H9 (cell line): ENCODE measurements around the gene SORCS2. TPM values are rescaled to one million over a fixed set of nuclear protein-coding genes. Genes with fewer than 3 reads are reported as not detected.
A peak's percentile ranks its signal among the peaks of the same experiment; 100 is the strongest.

Source experiments
- DNase-seq: peaks from one replicate; pipeline ENCODE4 v3.0.0-alpha.2; 2017
- H2AFZ ChIP-seq: one replicate; pipeline ENCODE4 v1.6.1; 2013; ENCODE audit warnings: mild to moderate bottlenecking, low read length, control low read depth, moderate library complexity
- H2AK5ac ChIP-seq: 2 replicates; pipeline ENCODE4 v1.6.1; 2013; ENCODE audit warnings: low read length, control low read depth, mixed read lengths; ENCODE audit not compliant: insufficient read length
- H2BK120ac ChIP-seq: one replicate; pipeline ENCODE4 v1.6.1; 2013; ENCODE audit warnings: low read depth, mild to moderate bottlenecking, low read length, control low read depth, inconsistent platforms; ENCODE audit not compliant: poor library complexity, severe bottlenecking
- H2BK12ac ChIP-seq: 2 replicates; pipeline ENCODE4 v1.6.1; 2013; ENCODE audit warnings: low read length, control low read depth, mixed read lengths, low read depth; ENCODE audit not compliant: insufficient read length
- H2BK15ac ChIP-seq: 2 replicates; pipeline ENCODE4 v1.6.1; 2013; ENCODE audit warnings: low read depth, low read length, control low read depth
- H2BK20ac ChIP-seq: one replicate; pipeline ENCODE4 v1.6.1; 2013; ENCODE audit warnings: low read depth, mild to moderate bottlenecking, low read length, control low read depth, inconsistent platforms; ENCODE audit not compliant: poor library complexity, severe bottlenecking
- H2BK5ac ChIP-seq: 2 replicates; pipeline ENCODE4 v1.6.1; 2013; ENCODE audit warnings: low read length, control low read depth, mixed read lengths; ENCODE audit not compliant: insufficient read length
- H3K14ac ChIP-seq: 2 replicates; pipeline ENCODE4 v1.6.1; 2013; ENCODE audit warnings: low read length, control low read depth; ENCODE audit not compliant: insufficient read depth
- H3K18ac ChIP-seq: 2 replicates; pipeline ENCODE4 v1.6.1; 2013; ENCODE audit warnings: low read depth, mild to moderate bottlenecking, mixed read lengths, low read length, control low read depth; ENCODE audit not compliant: insufficient read length
- H3K23ac ChIP-seq: 2 replicates; pipeline ENCODE4 v1.6.1; 2013; ENCODE audit warnings: low read length, control low read depth, mixed read lengths, low read depth; ENCODE audit not compliant: insufficient read length
- H3K23me2 ChIP-seq: 2 replicates; pipeline ENCODE4 v1.6.1; 2013; ENCODE audit warnings: low read depth, mild to moderate bottlenecking, mixed read lengths, low read length, control low read depth; ENCODE audit not compliant: insufficient read length, poor library complexity, severe bottlenecking
- H3K27ac ChIP-seq: 2 replicates; pipeline ENCODE4 v1.5.1; 2013; ENCODE audit warnings: low read length, control low read depth, mixed read lengths, low read depth; ENCODE audit not compliant: insufficient read length
- H3K27me3 ChIP-seq: 2 replicates; pipeline ENCODE4 v1.6.1; 2013; ENCODE audit warnings: low read length, control low read depth, inconsistent platforms; ENCODE audit not compliant: insufficient read depth
- H3K4ac ChIP-seq: 2 replicates; pipeline ENCODE4 v1.6.1; 2013; ENCODE audit warnings: low read depth, mild to moderate bottlenecking, control low read depth, inconsistent platforms, low read length, moderate library complexity
- H3K4me1 ChIP-seq: 2 replicates; pipeline ENCODE4 v1.6.1; 2013; ENCODE audit warnings: low read length, control low read depth, inconsistent platforms; ENCODE audit not compliant: insufficient read depth
- H3K4me2 ChIP-seq: 2 replicates; pipeline ENCODE4 v1.6.1; 2013; ENCODE audit warnings: low read length, control low read depth, mixed read lengths; ENCODE audit not compliant: insufficient read length, insufficient read depth
- H3K56ac ChIP-seq: 2 replicates; pipeline ENCODE4 v1.6.1; 2013; ENCODE audit warnings: low read depth, mild to moderate bottlenecking, mixed read lengths, low read length, control low read depth; ENCODE audit not compliant: insufficient read length
- H3K79me1 ChIP-seq: 2 replicates; pipeline ENCODE4 v1.6.1; 2013; ENCODE audit warnings: low read depth, mild to moderate bottlenecking, moderate library complexity, low read length, control low read depth, inconsistent platforms; ENCODE audit not compliant: insufficient read depth, poor library complexity, severe bottlenecking
- H3K79me2 ChIP-seq: 2 replicates; pipeline ENCODE4 v1.6.1; 2013; ENCODE audit warnings: low read length, control low read depth, inconsistent platforms; ENCODE audit not compliant: insufficient read depth
- H3K9ac ChIP-seq: 2 replicates; pipeline ENCODE4 v1.6.1; 2013; ENCODE audit warnings: low read length, control low read depth, mixed read lengths; ENCODE audit not compliant: insufficient read length; ENCODE audit errors: extremely low read depth
- H3K9me3 ChIP-seq: one replicate; pipeline ENCODE4 v1.6.1; 2013; ENCODE audit warnings: low read depth, low read length, inconsistent platforms; ENCODE audit not compliant: control insufficient read depth
- H3T11ph ChIP-seq: one replicate; pipeline ENCODE4 v1.6.1; 2013; ENCODE audit warnings: mild to moderate bottlenecking, low read length, control low read depth, inconsistent platforms
- H4K20me1 ChIP-seq: one replicate; pipeline ENCODE4 v1.6.1; 2013; ENCODE audit not compliant: control insufficient read depth, insufficient read length, insufficient read depth
- H4K5ac ChIP-seq: 2 replicates; pipeline ENCODE4 v1.6.1; 2013; ENCODE audit warnings: low read depth, mild to moderate bottlenecking, mixed read lengths, low read length, control low read depth; ENCODE audit not compliant: insufficient read length
- H4K8ac ChIP-seq: replicated peaks from 2 replicates; pipeline ENCODE4 v1.6.1; 2013; ENCODE audit warnings: low read length, control low read depth, mixed read lengths, low read depth; ENCODE audit not compliant: insufficient read length
- H4K91ac ChIP-seq: 2 replicates; pipeline ENCODE4 v1.6.1; 2013; ENCODE audit warnings: low read depth, mild to moderate bottlenecking, moderate library complexity, mixed read lengths, low read length, control low read depth; ENCODE audit not compliant: insufficient read length
- H3K27ac Mint-ChIP-seq, 3 experiments: 2 replicates in 2 of 3; 3 replicates in 1 of 3; pipeline ENCODE4 v1.8.0; 2020 to 2021; ENCODE audit warnings: mixed read lengths in 3 of 3, mild to moderate bottlenecking in 1 of 3, moderate library complexity in 1 of 3
- H3K27me3 Mint-ChIP-seq: 2 replicates; pipeline ENCODE4 v1.8.0; 2021; ENCODE audit warnings: low read depth, mild to moderate bottlenecking, moderate library complexity, mixed read lengths
- H3K36me3 Mint-ChIP-seq, 3 experiments: 2 replicates in 2 of 3; 3 replicates in 1 of 3; pipeline ENCODE4 v1.8.0; 2020 to 2021; ENCODE audit warnings: low read depth in 3 of 3, mixed read lengths in 3 of 3; ENCODE audit not compliant: insufficient read depth in 1 of 3
- H3K4me1 Mint-ChIP-seq, 2 experiments: 2 replicates each; pipeline ENCODE4 v1.8.0; 2020; ENCODE audit warnings: mixed read lengths in 2 of 2
- H3K4me3 Mint-ChIP-seq, 2 experiments: 2 replicates in 1 of 2; 3 replicates in 1 of 2; pipeline ENCODE4 v1.8.0; 2020 to 2021; ENCODE audit warnings: mild to moderate bottlenecking in 2 of 2, mixed read lengths in 2 of 2, moderate library complexity in 1 of 2
- H3K9me3 Mint-ChIP-seq, 2 experiments: 2 replicates in 1 of 2; 3 replicates in 1 of 2; pipeline ENCODE4 v1.8.0; 2020; ENCODE audit warnings: mild to moderate bottlenecking in 2 of 2, mixed read lengths in 2 of 2, moderate library complexity in 1 of 2
- CTCF ChIP-seq: fragments of 200-600 bp; sonication (generic); conservative IDR thresholded peaks from 3 replicates; pipeline ENCODE4 v1.8.0; 2021; ENCODE audit warnings: antibody characterized with exemption, mild to moderate bottlenecking
- WGBS: extraction: QIAGEN DNeasy Blood & Tissue Kit; methylation state at CpG from one replicate; pipeline ENCODE4 v1.1.7; 2013; ENCODE audit warnings: missing lambda C conversion rate, low lambda C conversion rate, mixed read lengths; ENCODE audit not compliant: insufficient read length; ENCODE audit errors: extremely low coverage; 5-methylcytosine and 5-hydroxymethylcytosine counted together
- total RNA-seq: library from RNA; stranded (reverse); gene quantifications from 2 replicates; pipeline ENCODE4 v1.2.1, GENCODE V29; 2021

The SORCS2 gene
- total RNA-seq, 1 experiment from 2014 or later = 0.57 TPM

GRCh38 chr4:7335344-7336066 is 143.2 kb downstream of the SORCS2 start:
- Histone ChIP-seq H3K23me2 (peaks cover 2% of the 10 kb centered on the region), H2BK15ac (no peak overlapping the region), H2BK5ac (no peak overlapping the region), H4K91ac (no peak overlapping the region), H3K79me1 (no peaks in the 10 kb centered on the region), H3K4ac (no peak overlapping the region), H3K23ac (no peak overlapping the region), H2BK120ac (no peak overlapping the region), H3K18ac (no peak overlapping the region), H3T11ph (no peak overlapping the region), H3K4me2 (no peak overlapping the region), H3K9ac (no peak overlapping the region), H4K8ac (no peak overlapping the region), H2BK20ac (no peak overlapping the region), H2AFZ (no peak overlapping the region), H3K4me1 (no peaks in the 10 kb centered on the region), H3K9me3 (no peaks in the 10 kb centered on the region), H3K56ac (no peak overlapping the region), H2AK5ac (no peak overlapping the region), H4K20me1 (no peaks in the 10 kb centered on the region), H2BK12ac (no peak overlapping the region), H4K5ac (no peak overlapping the region), H3K79me2 (no peaks in the 10 kb centered on the region), H3K27me3 (no peaks in the 10 kb centered on the region), H3K14ac (no peak overlapping the region), H3K27ac (no peak overlapping the region)
- TF ChIP-seq CTCF = peak; percentile 89
- peaks cover 14% of the 10 kb centered on the region for H3K27me3 Mint-ChIP-seq
- H3K9me3 Mint-ChIP-seq = peaks cover 4 to 5% of the 10 kb centered on the region in 2 experiments; a peak in 3 of 5 replicates
- no peaks in the 10 kb centered on the region; a peak in 1 of 7 replicates for H3K36me3 Mint-ChIP-seq
- WGBS = no CpG with 5 or more reads among the region's 24 CpGs
- DNase-seq = peak; percentile 89
- H3K27ac Mint-ChIP-seq = no peak overlapping the region
- no peak overlapping the region for H3K4me3 Mint-ChIP-seq
- H3K4me1 Mint-ChIP-seq = peaks cover 6 to 30% of the 10 kb centered on the region in 2 experiments
